NCI-H446 (cell line): ENCODE data around the gene CPED1.

Source experiments
- DNase-seq, 2 experiments: peaks; one replicate each; lab custom pipeline; 2025; lab: John Stamatoyannopoulos, UW

Gene CPED1

GRCh38 chr7:120988591-120989256, at the start of gene CPED1:
TSS of gene CPED1 (plus strand) at chr7:120988711. CDS start at chr7:120989622, 911 bp downstream.
- no peak for DNase-seq

GRCh38 chr7:120939345-120939744, 49.2 kb upstream of the CPED1 start:
- no peak for DNase-seq

- peak; percentile 49 to 55 for DNase-seq
These were observed 47.4 kb upstream of the CPED1 start for GRCh38 chr7:120941064-120941463.

- DNase-seq = no peak
These were observed 46.7 kb upstream of the CPED1 start for GRCh38 chr7:120941856-120942255.

GRCh38 chr7:120942861-120943260, 45.6 kb upstream of the CPED1 start:
- no peak for DNase-seq

GRCh38 chr7:120944826-120945562, 43.5 kb upstream of the CPED1 start:
- DNase-seq = no peak

GRCh38 chr7:120947980-120948379, 40.5 kb upstream of the CPED1 start:
- no peak for DNase-seq

- no peak for DNase-seq
These were observed 39.1 kb upstream of the CPED1 start for GRCh38 chr7:120949393-120949911.

GRCh38 chr7:120949998-120950538, 38.4 kb upstream of the CPED1 start:
- no peak for DNase-seq

- peak; percentile 86 to 97 for DNase-seq
These were observed 37.8 kb upstream of the CPED1 start, which contains the start of gene ING3 for GRCh38 chr7:120950539-120951308. TSS of gene ING3 (plus strand) at chr7:120950777. CDS start at chr7:120950897, 120 bp downstream.

- DNase-seq = no peak
These were observed 37.2 kb upstream of the CPED1 start for GRCh38 chr7:120951309-120951699.

GRCh38 chr7:120951826-120952225, 36.7 kb upstream of the CPED1 start:
- DNase-seq = no peak

- DNase-seq = no peak
These were observed 32.8 kb upstream of the CPED1 start for GRCh38 chr7:120955577-120956149.

- DNase-seq = no peak
These were observed 28.5 kb upstream of the CPED1 start for GRCh38 chr7:120959929-120960484.

GRCh38 chr7:120960714-120961113, 27.8 kb upstream of the CPED1 start:
- no peak for DNase-seq

- no peak for DNase-seq
These were observed 26.8 kb upstream of the CPED1 start for GRCh38 chr7:120961638-120962173.

GRCh38 chr7:120964088-120964487, 24.4 kb upstream of the CPED1 start:
- DNase-seq = no peak

- no peak for DNase-seq
These were observed 21.6 kb upstream of the CPED1 start for GRCh38 chr7:120966961-120967360.

- no peak for DNase-seq
These were observed 14.7 kb upstream of the CPED1 start for GRCh38 chr7:120973849-120974248.

- DNase-seq = no peak
These were observed 8.6 kb upstream of the CPED1 start for GRCh38 chr7:120979765-120980499.
